ENCODE results near the gene SLC39A5.
"Not testable (repeated sequence)": the region's sequence is repeated elsewhere in the genome, so short reads cannot be mapped to it uniquely, and the experiment has no call there.

The SLC39A5 gene, protein sequence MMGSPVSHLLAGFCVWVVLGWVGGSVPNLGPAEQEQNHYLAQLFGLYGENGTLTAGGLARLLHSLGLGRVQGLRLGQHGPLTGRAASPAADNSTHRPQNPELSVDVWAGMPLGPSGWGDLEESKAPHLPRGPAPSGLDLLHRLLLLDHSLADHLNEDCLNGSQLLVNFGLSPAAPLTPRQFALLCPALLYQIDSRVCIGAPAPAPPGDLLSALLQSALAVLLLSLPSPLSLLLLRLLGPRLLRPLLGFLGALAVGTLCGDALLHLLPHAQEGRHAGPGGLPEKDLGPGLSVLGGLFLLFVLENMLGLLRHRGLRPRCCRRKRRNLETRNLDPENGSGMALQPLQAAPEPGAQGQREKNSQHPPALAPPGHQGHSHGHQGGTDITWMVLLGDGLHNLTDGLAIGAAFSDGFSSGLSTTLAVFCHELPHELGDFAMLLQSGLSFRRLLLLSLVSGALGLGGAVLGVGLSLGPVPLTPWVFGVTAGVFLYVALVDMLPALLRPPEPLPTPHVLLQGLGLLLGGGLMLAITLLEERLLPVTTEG

DNA sequence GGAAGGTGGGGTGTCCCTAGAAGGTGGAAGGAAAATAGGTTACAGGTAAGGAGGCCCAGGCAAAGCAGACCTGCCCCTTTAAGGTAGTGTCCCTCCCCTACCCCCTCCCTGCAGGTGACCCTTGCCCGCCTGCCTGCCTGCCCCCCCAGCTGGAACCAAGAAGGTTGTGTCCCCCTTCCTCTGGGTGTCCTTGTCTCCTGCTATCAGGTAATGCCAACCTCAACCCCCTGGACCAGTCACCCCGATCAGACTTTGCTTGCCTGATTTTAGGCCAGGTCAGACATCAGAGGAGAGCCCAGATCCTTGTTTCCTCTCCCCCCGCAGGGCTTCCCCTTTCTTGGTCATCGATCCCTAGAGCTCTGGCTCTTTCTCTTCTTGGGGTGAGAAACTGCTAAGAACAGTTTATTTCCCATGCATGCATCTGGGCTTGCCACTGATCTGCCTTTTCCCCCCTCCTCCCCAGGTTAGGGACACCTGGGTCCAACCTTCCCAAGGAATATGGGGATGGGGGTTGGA is at the start of gene SLC39A5:
TSS of gene SLC39A5 (plus strand) at position 136 of the 516 bp plus-strand sequence. CDS start 1,224 bp downstream, outside the sequence.
- DNase-seq (ENCODE audit: low spot score) = no peak

DNA sequence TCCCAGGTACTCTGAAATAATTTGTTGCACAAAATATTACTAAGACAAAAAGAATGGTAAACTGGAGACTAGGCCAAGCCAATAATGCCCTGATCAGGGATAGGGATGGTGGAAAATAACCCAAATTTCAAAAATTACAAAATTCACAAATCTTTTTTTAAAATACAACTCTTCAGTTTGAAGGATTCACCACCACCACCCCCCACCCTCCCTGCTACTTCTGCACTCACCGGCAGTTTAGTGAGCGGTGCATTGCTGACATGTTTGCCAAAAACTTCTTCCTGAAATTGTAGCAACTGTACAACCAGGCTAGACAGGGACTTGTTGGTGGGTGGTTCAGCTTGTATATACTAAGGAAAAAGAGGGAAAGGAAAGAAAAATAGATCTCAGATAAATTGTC is 42.9 kb upstream of the SLC39A5 start:
- no peak for DNase-seq (ENCODE audit: low spot score)

DNA sequence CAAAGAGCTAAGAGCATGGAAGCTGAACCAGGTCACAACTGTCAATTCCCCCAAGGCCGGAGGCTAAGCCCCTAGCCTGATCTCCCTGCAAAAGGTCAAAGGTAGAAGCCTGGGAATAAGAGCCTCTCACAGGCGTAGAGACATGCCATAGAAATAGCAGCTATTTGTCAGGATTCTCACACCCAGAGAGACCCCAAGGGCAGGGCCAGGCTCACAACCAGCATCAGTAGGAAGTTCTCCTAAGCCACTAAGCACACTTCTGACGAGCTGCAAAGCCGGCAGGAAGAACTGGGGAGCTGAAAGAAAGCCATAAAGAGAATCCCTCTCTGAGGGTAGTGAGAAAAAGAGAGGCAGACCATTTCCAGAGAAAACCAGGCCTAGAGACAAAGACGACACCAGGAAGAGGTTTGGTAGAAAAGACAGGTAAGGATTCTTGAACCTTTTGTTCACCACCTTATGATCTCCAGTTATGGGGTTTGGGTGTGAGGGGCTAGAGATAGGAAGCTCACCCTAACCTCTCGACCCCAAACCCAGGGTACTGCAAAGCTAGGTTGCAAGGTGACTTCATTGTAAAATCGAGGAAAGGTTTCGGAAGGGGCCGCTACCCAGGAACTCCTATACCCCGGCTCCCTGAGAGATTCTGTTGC is 41.6 kb upstream of the SLC39A5 start:
- DNase-seq (ENCODE audit: low spot score) = peak; percentile 24

DNA sequence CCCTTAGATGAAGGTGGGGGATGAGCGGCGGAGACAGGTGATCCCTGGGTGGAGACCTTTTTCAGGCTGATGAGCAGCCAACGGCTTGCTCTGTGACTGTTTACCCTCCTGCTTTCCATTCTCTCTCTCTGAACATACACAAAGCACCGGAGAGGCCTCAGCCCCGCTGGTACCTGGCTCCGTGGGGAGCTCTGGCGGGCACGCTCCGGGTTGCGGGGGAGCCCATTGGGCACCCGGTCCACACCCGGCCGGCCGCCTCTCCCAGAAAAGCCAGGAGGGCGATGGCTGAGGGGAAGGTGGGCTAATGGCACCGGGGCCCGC is 41.1 kb upstream of the SLC39A5 start:
- peak; percentile 32 for DNase-seq (ENCODE audit: low spot score)

DNA sequence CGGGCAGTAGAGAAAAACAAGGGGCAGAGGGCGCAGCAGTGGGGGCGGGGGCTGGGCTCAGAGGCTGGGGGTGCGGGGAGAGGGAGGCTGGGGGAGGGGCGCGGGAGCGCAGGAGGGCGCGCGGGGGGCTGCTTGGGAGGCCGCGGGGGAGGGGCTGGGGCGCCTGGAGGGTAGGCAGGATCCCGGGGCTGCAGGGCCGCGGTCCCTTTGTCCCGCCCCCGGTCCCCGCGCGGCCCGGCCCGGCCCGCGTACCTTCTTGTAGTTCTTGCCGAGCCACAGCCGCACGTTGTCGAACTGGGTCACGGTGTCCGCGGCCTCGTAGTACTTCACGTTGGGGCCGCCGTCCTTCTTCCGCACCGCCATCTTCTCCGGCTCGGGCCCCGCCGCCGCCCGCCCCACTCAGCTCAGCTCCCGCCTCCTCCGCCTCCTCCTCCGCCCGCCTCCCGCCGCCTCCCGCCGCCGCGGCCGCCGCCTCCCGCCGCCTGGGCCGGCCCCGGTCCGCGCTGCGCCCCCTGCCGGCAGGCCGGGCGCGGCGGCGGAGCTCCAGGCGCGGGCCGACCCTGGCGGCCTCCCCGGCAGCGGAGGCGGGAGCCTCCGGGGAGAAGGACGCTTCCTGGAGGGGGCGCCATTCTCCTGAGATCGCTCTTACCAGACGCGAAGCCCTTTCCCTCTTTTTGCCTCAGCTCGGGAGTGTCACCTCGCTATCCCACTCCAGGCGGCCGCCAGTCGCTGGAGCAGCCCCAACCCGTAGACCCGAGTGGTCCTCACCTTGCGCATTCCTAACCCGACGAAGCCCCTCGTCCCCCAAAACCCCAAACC is 40.5 kb upstream of the SLC39A5 start, which contains the start of gene SMARCC2:
TSS of gene SMARCC2 (minus strand) at position 385 of the 819 bp plus-strand sequence. CDS start at position 363, 22 bp downstream.
- peak; percentile 94 for DNase-seq (ENCODE audit: low spot score)

DNA sequence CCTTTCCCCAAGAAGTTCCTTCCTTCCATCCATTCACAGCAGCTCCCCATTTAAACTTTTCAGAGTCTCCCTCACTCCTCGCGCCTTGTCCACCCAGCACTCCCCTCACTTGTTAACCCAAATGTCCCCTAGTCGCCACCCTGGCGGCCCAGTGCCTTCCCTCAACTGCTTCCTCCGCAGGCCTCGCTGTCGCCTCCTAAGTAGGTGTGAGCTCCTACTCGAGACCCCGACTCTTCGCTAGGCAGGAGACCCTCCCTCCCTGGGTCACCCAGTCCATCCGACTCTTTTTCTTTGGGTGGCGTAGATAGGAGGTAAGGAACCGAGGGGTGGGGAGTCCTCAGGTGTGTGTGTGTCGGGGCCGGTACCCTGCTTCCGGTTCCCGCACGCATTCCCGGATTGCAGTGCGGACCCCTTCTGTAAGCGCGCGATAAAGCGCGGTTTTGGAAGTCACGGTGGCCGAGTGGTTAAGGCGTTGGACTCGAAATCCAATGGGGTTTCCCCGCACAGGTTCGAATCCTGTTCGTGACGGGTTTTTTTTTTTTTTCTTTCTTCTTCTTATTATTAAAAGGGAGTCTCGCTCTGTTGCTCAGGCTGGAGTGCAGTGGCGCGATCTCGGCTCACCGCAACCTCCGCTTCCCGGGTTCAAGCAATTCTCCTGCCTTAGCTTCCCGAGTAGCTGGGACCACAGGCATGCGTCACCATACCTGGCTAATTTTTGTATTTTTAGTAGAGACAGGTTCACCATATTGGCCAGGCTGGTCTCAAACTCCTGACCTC is 39.7 kb upstream of the SLC39A5 start:
- peak; percentile 54 for DNase-seq (ENCODE audit: low spot score)

DNA sequence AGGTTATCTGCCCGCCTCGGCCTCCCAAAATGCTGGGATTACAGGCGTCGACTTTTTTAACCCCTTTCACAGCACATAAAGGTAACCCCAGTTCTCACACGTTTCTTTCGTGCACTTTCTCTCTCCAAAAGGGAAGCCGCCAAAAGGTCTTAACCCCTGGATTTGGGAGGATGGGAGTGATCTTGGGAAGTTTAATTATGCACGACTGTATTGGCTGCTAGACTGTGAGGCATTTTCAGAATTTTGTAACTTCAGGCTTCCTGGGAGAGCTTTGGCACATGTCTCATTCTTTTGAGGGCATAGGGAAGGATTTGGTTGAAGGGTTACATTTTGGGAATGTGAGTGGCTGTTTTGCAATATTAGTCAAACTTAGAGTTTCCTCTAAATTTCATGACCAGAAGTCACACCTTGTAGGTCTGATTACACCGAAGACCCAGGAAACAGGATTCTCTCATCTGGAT is 39.1 kb upstream of the SLC39A5 start:
- no peak for DNase-seq (ENCODE audit: low spot score)

DNA sequence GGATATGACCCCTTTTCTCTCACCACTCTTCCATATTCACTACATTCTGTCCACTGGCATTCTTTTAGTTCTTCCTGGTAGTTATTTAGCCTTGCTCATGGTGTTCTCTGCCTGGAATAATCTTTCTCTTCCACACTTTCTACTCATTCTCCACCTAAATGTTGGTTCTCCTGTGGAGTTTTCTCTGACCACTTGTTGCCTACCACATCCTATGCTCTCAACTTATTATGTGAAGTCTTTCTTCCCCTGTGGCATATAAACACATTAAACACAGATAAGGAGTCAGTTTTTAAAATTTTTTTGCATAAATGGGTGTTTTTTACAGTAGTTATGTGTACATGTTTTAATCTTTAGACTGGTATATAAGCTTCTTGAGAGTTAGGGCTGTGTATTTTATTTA is 37.3 kb upstream of the SLC39A5 start:
- no peak for DNase-seq (ENCODE audit: low spot score)

DNA sequence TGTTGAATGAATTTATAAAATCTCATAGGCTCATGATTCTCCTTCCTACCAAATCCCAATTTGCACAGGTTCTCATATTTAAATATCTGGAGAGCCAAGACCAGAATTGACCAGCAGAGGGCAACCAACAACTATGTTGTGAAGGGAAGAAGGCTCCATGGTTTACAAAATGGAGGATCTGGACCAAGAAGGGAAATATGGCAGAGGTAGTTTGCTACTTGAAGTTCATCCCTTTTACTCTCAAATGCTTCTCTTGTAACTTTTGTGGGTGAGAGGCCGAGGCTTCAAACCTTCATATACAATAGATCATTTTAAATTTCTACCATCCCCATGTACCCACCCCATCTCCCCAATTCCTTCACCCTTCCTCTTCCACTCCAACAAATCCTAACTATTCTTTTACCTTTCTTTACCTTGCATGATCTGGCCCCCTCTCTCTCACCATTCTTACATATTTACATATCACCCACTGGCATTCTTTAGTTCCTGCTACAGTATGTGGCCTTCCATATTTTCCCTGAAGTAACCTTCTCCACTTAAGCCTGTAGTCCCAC is 36.7 kb upstream of the SLC39A5 start:
- peak; percentile 93 for DNase-seq (ENCODE audit: low spot score)

DNA sequence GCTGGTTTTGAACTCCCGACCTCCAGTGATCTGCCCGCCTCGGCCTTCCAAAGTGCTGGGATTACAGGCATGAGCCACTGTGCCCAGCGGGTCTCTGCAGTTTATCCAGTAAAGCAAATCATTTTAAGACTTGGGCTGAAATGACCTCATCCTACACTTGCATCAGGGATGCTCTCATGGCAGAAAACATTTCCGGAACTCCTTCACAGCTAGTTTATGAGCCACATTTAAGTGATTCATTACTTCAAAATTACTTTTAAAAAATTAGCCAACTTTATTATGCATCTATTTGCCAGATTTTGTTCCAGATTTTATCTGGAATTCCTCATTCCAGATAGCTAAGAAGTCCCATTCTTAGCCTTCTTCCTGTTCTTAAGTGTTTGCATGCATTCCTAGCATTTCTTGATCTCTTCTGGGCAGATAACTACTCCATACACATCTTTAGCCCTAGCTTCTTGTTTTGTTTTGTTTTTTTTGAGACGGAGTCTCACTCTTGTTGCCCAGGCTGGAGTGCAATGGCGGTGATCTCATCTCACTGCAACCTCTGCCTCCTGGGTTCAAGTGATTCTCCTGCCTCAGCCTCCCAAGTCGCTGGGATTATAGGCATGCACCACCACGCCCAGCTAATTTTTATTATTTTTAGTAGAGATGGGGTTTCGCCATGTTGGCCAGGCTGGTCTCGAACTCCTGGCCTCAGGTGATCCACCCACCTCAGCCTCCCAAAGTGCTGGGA is 32.9 kb upstream of the SLC39A5 start:
- DNase-seq (ENCODE audit: low spot score) = not testable (repeated sequence)

DNA sequence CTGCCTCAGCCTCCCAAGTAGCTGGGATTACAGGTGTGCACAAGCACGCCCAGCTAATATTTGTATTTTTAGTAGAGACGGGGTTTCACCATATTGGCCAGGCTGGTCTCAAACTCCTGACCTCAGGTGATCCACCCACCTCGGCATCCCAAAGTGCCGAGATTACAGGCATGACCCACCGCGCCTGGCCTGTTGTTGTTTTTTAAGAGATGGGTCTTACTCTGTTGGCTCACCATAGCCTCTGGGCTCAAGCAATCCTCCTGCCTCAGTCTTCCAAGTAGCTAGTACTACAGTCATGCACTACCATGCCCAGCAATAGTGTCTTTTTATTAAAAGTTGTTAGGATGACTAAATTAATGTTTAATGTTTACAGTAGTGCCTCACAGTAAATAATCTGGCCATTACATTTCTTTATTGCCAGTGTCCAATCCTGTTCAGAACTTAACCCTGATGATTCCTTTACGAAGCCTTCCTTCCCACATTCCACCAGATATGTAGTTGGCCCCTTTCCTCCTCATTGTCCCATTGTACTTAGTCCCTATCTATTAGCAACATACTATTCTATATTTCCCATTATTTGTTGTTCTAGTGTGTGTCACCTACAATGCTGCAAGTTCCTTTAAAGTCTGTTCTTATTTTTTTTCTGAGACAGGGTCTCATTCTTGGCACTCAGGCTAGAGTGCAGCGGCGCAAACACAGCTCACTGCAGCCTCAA is 31.8 kb upstream of the SLC39A5 start:
- DNase-seq (ENCODE audit: low spot score) = no peak

DNA sequence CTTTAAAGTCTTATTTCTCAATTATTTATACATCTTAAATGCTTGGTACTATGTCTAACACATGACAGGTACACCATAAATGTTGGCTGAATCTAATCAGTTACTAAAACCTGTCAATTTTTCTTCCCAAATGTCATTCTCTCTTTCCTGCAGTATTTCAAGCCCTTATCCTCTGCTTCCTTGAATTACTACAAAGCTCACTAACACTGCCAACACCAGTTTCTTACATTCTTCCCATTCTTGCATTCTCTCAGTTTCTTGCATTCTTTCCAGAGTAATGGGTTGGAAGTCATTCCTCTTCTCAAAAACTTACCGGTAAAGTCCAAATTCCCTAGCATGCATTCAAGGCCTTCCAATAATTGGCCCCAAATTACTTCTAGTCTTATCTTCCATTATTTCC is 31.0 kb upstream of the SLC39A5 start:
- DNase-seq (ENCODE audit: low spot score) = no peak

DNA sequence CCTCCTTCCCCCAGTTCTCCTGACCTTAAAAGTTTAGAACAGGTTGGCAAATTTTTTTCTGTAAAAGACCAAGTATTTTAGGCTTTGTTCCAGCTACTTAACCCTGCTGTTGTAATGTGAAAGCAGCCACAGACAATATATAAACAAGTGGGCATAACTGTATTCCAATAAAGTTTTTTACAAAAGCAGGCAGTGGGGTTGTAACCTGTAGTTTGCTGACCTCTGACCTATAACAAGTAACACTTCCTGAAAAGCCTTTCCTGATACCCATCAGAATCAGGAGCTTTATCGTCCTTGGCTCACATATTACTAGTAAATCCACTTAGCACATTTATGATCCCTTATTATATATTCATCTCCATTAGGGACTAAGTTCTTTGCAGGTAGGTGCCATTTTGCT is 27.5 kb upstream of the SLC39A5 start:
- no peak for DNase-seq (ENCODE audit: low spot score)

DNA sequence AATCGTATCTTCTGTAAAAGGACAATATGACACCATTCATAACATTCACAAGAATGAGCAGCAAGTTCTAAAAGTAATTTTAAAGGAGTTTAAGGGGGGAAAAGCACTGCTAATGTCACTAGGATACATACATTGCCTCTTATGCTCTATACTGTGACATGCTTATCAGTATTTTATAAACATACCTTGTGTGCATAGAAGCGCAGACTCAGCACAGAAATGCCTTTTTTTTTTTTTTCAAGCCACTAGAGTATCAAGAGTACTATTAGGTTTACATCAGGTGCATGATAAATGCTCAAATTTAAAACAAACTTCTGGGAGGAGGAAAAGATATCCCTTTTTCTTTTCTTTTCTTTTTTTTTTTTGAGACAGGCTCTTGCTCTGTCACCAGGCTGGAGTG is 27.0 kb upstream of the SLC39A5 start:
- DNase-seq (ENCODE audit: low spot score) = no peak

DNA sequence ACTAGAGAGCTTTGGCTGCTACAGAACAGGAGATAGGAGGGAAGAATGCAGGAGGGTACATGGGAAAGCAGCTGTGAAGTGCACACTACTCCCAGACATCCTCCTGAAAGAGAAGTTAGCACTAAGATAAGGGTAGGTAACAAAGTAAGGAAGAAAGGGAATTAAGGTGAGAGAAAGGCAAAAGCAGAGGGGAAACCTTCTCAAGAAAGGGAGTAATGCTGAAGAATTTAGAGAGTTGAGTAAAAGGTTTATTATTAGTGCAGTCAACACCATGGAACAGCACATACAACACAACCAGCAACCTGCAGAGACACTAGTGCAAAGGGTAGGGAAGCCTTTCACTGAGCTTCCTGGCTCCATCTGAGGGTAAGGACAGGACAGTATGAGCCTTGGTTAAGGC is 25.6 kb upstream of the SLC39A5 start:
- no peak for DNase-seq (ENCODE audit: low spot score)

DNA sequence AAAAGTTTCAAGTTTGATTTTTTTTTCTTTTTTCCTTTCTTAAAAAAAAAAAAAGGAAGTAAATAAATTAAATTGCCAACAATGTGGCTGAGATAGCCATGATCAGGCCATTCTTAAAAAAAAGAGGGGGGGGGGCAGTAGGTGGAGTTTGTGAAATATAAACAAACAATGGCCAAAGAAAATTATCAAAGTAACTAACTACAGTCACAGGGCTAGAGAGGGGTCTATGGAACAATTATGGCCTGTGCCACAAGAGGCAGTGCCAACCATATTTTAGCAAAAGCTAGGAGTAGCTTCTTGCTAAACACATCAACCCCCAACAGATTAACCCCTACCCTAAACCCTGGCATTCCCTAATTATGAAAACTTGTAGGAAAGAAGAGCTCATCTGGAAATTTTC is 24.4 kb upstream of the SLC39A5 start:
- DNase-seq (ENCODE audit: low spot score) = no peak

DNA sequence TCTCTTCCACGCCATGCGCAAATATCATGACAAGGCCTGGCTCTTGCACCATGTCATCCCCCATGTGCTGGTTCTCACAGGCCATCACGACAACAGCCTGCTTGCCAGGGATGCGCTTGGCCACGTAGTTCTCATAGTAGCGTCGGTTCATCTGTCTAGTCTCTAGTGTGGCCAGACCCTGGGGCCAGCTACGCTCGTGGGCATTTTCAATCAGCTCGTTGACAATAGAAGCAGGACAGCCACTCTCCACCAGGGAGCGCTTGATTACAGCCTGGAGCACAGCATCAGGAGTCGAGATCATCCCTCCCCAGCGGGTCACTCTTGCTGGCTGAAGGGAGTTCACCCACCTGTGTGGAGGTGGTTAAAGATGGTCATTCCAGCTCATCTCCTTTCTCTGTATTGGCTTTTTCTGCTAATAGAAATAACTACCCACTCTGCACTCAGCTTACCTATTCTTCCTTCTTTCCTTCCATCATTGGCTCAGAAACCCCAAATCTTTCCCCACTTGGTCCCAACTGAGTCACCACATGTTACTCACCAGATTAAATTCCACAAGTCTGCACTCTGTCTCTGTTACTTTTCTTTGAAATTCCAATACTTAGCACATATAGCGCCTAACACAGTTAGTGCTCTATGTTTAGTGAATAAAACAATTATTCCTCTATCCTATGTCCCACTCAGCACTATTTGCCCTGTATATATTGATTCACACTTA is 23.2 kb upstream of the SLC39A5 start:
- peak; percentile 76 for DNase-seq (ENCODE audit: low spot score)

DNA sequence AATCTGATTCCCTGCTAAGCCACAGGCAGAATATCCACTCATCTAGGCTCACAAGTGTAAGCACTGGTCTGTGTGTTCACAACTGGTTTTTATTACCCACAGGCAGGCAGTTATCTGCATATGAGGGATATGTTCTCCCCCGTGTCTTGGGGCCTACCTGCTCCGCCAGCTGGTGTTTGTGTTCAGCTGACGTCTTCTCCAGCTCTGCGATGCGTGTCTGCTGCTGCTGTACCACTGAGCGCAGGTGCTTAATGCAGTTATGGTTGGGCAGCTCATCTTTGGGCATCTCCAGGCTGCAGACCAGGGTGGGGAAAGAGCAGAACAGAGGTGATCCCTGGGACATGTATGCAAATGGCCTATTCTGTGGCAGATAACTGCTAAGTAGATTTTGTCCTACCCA is 21.8 kb upstream of the SLC39A5 start:
- DNase-seq (ENCODE audit: low spot score) = no peak

DNA sequence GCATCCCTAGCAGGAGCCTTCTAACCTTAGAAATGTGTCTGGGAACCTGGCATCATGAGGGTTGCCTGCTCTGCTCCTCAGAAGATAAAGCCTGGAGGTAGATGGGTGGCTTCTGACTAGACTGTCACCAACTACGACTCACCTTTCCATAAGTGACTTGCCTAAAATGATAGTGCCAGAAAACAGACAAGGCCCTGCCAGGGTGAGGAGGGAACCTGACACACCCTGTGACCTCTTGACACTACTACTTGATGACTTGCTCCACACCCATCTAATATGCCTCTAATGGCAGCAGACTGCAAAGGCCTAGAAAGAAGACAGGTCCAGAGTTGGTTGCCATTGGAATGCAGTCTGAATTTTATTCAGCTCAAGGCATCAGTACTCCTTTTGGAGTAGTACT is 17.5 kb upstream of the SLC39A5 start:
- peak; percentile 67 for DNase-seq (ENCODE audit: low spot score)
